Stimulated activated naive CD8-positive, alpha-beta T cell treated with anti-CD3 and anti-CD28 coated beads, Interleukin-15, Interleukin-2, amounts not matched to agents 100 U/mL and 50 U/mL, for 24 hours (primary cell): Measurements from ENCODE around the gene CRYGN.
A peak's percentile ranks its signal among the peaks of the same experiment; 100 is the strongest.

Experiments
- ATAC-seq: fragments of 150-1000 bp; cut with Tn5 transposase; one replicate; pipeline ENCODE4 v1.10.0; 2021
- DNase-seq: peaks from one replicate; pipeline ENCODE4 v3.0.0; 2021

The CRYGN gene

DNA sequence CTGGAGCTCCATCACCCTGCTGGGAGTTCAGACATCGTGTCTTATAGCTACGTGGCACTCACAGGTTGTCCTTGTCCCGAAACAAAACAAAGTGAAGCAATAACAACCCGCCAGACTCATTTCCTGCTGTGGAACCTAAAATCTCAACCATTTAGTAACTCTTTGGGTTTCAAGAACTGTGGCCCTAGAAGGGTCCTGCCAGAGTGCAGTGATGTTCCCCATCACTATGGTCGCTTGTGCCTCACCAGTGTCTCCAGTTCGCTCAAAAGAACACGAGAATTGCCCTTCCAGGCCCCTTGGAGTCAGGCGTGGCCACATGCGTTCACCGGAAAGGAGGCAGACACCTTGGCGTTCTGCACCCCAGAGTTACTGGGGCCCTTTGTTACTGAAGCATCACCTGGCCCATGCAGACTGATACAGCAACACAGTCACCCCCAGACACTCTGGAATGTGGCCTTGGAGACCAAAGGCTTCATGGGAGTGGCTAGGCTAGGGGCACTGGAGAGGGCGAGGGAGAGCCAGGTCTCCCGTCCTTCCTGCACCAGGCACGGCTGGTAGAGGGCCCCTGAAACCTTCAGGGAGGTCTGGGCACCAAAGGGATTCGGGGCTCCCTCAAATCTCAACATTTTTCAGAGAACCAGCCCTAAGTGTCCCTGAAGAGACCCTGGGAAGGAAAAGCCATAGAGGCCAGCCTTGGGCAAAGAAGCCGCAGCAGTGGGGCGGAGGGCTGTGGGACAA, 908 bp downstream of the CRYGN start:
- no peak for DNase-seq
- no peak for ATAC-seq

DNA sequence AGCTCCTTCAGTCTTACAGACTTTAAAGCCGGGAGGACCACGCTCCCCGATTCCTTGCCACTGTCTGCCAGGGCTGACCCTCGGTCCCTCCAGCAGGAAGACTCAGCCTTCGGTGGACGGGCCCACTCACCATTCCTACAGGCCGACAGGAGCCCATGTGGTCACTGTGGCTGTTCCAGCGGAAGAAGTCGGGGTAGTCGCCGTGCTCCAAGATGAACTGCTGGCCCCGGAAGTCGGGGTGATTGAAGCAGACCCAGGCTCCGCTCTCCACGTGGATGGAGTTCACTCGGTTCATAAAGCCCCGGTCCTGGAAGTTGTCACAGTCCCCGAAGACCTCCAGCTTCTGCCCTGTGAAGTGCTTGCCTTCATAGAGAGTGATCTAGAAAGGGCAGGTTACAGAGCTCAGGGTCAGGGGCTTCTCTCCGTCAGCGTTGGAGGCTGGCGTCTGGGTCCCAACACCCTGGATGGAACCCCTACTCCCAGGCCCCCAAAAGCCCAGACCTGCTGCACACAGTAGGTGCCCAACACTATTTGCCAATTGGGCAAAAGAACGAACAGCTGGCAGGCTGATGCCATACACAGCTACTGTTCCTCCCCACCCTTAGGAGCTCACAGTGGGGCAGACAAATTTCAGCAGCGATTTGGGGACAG, 1.9 kb downstream of the CRYGN start:
- no peak for ATAC-seq
- DNase-seq = no peak

DNA sequence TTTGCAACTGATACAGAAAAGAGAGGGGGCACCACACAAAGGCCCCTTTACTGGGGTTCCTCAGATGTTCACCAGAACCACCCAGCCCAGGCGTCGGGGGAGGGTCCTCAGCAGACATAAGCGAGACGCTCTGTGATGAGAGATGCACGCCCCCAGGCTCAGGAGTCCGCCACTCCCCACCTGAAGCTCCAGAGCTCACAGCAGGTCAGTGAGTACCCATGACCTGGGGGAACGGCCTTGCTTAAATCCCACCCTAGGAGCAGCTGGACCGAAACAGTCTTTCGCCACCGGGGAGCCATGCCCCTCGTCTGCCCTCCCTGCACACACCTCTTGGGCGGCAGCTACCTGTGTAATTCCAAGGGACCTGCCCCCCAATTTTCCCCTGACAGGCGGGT, 2.8 kb downstream of the CRYGN start:
- ATAC-seq (no peak), DNase-seq (no peak)

DNA sequence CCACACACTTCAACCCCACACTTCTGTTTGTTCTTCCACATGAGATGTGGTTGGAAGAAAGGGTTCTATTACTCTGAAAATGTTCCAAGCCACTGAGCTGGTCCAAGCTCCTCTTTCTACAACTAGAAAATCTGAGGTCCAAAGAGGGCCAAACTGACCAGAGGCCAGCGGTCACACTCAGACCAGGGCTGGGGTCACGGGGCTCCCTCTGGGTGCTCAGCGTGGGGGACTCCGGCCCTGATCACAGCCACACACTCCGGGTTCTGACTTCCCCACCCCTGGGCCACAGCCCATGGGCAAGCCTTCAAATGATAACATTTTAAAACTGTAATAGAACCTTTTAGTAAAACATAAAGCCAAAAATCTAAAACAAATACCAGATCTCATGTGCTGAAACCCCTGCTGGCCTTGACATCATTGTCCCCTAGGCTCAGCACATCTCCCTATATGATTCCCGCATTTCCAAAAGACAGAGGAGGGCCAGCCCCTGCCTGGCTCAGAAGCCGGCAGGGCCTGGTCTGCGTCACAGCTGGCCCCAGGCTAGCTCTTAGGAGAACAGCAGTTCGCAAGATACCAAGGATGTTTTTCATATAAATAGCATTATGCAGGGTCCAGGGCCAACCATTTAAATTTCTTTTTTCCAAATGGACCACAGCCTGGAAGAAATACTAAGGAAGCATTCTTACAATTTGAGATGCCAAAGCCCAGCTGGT, 3.3 kb downstream of the CRYGN start:
- no peak for ATAC-seq
- no peak for DNase-seq

DNA sequence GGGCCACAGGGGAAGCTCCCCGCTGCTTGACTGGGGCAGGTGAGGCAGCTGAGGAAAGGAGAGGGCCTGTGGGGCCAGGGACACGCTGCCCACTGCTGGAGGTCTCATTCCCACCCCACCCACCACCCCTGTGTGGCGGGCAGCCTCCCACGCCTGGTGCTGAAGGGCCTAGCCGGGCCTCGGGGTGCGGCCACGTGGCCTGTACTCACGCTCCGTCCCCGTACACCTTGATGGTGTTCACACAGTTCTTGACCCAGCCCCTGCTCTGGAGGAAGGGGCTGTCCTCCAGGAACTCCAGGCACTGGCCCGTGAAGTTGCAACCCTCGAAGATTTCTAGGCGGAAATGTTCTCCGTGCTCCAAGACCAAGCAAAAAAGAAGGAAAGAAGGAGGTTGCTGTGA, 4.0 kb downstream of the CRYGN start:
- no peak for ATAC-seq
- no peak for DNase-seq

DNA sequence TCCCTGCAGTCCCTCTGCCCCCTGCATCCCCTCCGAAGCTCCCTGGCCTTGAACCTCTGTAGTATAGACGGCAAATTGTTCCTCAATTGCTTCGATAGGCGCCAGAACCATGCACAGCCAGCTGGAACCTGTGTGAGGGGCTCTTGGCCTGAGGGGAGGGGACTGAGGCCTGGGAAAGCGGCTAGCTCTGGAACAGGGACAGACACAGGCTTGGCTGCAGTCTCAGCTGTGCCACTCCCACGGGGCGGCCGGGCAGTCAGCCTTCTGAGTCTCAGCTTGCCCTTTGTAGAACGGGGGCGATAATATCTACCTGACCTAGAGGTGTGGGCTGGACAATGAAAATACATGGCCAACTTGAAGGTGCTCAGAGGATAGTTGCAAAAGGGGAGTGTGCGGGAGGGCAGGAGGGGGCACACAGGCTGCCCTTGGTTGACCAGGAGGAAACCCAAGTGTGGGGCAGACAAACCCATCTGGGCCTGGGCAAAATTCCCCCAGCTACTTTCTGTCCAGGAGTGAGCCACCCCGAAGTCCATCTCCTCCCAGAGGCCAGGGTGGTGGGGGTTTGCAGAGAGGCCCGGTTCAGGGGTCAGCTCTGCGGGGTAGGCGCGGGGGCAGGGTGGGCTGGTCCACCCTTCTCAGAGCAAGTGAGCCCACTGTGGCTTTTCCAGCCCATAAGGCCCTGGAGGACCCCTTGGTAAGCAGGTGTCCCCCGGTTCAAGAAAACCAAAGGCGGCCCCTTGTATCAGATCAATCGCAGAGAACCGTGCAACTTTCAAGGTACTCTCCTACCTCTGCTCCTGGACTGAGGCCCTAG, 4.6 kb downstream of the CRYGN start:
- no peak for DNase-seq
- ATAC-seq = no peak

DNA sequence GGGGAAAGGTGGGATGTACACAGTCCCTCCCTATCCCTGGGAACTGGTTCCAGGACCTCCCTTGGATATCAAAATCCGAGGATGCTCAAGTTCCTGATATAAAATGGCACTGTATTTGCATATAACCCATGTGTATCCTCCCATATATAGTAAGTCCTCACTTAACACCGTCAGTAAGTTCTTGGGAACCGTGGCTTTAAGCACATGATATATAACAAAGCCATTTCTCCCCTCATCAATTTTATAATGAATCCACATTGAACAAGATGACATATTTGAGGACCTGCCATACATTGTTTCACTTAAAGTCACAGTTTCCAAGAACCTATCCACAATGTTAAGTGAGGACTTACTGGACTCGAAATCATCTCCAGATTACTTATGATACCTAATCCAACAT, 5.4 kb downstream of the CRYGN start:
- DNase-seq = no peak
- no peak for ATAC-seq

DNA sequence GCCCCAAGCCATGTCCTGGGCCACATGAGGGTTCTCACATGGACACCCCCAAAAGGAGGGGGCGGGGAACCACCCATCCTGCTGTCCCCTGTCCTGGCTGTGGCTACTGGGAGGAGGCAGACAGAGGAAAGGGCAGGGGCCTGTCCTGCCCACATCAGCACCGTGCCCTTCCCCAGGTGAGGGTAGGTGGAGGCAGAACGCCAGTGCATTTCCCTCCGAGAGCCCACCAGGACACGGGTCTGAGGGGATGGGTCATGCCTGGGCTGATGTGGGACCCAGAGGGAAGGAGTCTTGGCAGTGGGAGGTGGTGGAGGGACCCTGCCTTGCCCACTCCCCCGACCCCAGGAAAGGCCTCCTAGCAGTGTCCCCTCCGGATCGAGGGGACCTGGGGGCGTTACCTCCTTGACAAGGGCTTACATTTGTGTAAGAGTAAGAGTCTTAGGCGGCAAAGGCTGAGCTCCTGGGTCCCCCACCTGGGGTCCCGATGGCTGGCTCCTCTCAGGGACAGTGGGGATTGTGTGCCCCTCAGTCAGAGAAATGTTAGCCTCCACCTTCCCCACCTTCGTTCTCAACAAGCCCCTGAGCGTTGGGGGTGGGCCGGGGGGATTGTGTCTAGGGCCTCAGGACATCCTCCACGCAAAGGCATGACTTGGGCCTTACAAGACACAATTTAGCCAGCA, 6.1 kb downstream of the CRYGN start:
- no peak for DNase-seq
- ATAC-seq = no peak

DNA sequence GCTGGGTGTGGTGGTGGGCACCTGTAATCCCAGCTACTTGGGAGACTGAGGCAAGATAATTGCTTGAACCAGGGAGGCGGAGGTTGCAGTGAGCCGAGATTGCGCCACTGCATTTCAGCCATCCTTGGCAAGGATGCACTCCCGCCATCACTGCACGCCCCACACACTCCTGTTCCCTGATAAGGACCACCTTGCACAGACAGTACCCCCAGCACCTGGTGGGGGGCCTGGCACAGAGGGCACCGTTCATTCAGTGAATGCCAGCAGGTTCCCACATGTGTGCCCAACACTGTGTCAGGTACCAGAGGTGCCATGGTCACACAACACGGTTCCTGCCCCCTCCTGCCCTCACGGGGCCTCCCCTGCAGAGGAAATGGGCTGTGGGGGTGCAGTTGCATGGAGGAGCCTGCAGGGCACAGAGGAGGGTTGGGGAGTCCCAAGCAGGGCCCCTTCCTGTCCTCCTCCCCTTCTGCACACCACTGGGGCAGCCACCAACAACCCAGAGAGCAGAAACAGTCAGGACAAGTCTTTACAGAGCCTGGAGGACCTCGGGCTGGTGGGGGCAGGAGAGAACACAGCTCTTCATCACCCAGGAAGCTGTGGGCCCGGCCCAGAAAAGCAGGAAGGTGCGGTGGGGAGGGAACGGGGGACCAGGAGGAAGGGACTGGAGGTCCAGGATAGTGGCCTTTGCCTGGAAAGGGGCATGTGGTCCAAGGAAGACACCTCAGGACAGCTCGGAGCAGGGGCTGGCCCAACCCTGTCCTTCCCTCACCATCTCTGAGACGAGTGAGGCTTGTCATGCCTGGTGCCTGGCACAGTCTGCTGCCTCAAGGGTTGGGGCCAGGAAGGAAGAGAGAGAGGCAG, 7.1 kb downstream of the CRYGN start:
- DNase-seq = peak; percentile 74
- peak; percentile 84 for ATAC-seq

DNA sequence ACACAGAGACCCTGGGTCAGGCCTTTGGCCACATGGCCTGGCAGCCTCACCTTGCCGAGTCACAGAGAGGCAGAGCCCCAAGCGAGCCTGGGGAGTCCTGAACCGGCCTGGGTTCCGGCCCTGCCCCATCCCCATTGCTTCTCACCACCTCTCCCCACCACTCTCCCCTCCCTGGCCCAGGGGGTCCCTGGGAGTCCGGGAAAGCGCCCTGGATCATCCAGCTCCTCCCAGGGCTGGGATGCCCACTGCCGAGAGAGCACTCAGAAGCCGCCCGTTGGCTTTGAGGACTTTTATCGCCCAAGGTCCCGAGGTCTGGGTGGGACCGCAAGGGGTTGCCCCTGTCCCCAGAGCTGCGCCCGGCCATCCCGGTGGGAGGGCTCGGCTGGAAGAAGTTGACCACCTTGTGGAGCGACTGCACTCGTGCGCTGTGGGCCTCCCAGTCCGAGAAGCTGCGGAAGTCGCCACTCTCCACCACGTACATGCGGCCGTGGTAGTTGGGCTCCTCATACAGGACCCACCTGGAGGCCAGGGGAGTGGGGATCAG, 8.1 kb downstream of the CRYGN start:
- ATAC-seq (no peak), DNase-seq (no peak)

DNA sequence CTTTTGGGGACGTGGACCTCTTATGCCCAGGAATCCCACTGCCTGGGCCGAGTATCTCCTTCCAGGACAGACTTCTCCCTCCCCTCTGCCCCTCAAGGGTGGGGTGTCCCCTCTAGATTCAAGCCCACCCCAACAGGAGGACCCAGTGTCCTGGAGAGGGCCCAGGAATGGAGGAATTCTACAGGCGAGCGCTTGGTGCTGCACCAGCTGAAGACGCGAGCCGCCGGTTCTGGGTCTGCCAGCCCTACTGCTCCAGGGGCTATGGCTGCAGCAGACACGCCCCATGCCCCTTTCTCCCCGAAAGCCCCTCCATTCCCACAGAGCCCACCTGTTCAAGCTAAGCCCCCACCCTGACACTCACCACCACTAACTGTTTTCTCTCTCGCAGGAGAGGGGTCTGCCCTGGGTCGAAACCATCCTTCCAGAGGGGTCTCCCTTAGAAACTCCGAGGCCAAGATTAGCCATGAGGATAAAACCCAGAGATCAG, 8.6 kb downstream of the CRYGN start:
- ATAC-seq = no peak
- DNase-seq = no peak

DNA sequence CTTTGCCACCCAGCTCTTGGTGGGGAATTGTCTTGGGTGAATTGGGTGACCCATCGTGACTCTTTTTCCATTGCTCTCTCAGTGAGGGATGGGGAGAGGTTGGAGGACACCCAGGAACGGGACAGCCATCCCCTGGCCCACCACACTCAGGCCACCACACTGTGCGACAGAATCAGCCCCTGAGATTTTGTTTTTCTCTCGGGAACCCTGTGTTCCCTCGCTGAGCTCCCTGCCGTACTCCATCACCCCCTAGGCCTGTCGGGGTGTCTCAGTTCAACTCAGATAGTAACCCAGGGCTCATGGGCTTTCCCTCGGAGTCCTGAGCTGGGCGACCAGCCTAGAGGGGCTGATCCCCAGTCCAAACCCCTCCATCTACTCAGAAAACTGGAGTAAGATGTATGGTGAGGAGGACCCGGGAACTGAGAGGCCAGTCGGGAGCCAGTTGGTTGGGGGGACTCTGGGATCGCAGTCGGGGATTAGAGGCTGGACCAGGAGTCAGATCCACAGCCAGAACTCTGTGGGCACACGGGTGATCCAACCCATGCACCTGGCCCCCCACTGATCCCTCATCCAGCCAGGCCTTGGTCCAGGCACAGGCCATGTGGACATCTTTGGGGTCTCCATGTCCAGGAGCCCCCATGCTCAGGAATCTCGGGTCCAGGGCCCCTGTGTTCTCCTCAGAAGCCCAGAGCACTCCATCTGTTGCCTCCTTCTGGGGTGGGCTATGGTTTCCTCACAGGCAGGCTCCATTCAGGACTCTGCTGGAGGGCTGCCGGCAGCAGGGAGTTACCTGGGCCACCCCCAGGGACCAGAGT, 9.3 kb downstream of the CRYGN start:
- DNase-seq (no peak), ATAC-seq (no peak)

DNA sequence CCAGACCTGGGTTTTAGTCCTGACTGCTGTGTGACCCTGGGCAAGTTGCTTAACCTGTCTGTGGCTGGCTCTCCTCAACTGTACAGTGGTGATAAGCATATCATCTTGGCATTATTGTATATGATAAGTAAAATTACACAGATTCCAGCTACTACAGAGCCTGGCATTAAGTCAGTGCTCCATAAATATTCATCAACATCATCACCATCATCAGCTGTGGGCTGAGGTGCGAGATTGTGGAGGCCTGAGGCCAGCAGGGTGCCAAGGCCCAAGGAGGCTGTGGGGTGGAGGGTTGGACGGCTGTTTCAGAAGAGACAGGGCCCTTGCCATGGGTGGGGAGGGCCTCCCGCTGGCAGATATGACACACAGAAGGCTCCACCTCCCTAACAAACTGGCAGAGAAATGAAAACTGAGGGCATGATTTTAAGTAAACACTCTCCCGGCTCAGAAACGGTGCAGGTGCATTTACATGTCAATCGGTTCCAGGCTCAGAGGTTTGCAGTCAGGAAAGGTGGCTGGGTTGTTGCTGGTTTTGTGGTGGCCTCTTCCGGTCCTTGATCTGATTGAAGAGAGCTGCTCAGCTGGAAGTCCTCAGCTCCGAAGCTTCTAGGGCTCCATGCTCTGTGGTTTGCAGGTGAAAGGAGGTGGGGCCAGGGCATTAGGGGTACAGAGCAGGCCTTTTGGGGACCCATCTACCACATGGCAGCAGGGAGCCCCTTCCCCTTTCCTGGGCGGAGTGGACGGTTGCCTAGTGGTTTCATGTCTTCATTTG, 10.2 kb downstream of the CRYGN start:
- ATAC-seq (peak; percentile 45), DNase-seq (no peak)

DNA sequence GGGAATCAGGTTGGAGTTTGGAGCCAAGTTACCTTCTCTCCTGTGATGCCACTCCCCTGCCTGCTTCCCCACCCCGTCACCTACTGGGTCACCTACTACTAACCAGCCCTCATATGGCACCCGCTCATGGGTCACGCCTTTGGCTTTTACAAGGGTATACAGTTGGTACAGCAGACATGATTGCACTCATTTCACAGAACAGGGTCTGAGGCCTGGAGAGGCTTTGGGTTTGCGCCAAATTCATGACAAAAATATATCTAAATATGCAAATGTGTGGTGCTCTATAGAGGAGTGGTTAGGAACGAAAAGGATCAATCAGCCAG, 10.7 kb downstream of the CRYGN start:
- ATAC-seq = peak; percentile 8
- DNase-seq = no peak

DNA sequence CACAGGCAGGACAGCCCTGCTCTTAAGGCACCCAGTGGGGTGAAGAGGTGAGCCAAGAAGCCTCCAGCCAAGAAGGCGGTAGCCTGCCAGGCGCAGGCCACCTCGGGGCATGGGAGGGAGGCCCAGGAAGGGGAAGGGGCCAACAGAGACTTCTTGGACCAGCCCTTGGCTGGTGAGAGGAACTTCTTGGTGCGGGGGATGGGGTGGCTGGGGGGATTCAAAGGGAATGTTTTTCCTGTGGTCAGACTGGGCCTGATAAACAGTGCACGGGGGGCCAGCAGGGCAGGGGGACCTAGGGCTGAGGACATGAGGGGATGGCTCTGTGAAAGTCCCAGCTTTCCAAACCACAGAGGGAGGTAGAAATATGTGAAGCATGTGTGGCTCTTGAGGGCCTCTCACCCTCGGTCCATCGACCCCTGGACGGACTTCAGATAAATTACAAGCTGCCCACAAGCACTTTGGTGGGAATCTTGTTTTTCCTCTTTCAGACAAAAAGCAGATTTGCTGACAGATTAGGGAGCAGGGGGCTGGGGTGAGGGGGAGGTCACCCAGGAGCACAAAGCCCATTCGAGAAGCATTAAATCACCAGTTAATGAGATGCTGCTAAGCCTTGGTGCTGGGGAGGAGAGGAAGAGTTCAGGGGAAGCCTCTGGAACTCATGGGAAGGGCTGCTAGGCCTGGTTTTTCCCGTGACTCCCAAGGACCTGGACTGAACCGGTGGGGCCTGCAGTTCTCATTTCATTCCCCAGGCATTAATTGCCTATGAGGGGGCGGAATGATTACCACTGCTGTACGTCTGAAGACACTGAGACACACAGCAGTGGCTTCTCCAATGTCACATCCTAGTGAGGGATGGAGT, 11.3 kb downstream of the CRYGN start:
- ATAC-seq = no peak
- no peak for DNase-seq

DNA sequence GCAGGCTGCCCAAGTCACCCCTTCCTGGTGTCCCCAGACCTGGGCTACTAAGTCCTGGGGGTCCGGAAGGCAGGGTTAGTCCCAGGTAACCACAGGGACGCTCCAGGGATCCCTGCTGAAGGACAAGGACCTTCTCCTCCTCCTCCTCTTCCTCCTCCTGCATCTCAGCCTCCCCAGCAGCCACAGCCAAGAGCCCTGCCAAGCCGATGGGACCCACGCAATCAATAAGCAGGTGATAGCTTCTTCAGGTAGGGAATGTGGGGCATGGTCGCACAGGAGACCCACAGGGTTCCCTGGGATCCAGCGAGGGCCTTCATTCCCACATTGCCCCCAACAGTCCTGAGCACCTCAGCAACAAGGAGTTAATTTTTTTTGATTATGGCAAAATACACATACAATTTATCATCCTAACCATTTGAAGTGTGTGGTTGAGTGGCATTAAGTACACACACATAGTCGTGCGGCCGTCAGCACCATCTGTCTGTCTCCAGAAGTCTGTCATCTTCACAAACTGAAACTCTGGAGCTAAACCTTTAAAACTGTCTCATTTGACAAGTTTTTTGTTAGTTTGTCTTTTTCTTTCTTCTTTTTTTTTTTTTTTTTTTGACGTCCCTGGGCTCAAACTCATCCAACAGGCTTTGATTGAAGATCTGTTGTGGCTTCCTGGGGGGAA, 12.1 kb downstream of the CRYGN start:
- DNase-seq (no peak), ATAC-seq (no peak)

DNA sequence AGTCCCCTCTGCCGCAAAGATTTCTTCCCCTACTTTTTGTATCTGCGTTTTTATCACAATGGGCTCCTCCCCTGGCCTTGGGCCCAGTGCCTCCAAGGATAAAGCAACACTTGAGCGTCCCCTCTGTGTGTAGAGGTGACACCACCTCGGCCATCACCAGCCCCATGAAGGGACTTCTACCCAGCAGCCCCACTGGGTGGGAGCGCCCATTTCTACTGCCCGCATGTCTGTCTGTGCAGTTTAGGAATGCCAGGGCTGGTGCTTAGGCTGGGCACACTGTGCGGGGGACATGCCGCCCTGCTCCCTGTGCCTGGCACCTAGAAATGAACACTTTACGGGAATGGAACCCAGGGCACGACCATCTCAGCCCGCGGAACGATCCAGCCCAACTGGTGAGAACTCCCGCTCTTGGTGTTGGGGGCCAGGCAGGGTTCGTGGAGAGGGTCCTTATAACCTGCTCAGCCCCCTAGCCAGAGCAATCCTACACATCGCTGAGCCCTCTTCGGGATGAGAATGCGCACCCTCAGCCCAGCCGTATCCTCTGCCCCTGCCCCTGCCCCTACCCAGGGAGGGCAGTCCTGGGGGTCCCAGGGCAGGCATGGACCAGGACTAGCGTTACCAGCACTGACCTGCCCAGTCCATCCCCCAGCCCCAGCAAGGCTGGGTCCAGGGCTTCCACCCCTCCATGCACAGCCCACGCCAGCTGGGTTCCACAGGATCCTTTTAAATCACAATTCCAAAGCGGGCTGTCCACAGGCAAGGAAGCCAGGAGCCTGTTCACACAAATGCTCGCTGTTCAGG, 12.8 kb downstream of the CRYGN start:
- ATAC-seq (no peak), DNase-seq (no peak)
